Choroid plexus epithelial cell (primary cell): ENCODE results near the gene CHRM4.
A peak's percentile ranks its signal among the peaks of the same experiment; 100 is the strongest.
"Not testable (repeated sequence)": the region's sequence is repeated elsewhere in the genome, so short reads cannot be mapped to it uniquely, and the experiment has no call there.

ENCODE experiments used
- DNase-seq: peaks from one replicate; pipeline ENCODE4 v3.0.0-alpha.2; 2010; ENCODE audit warnings: low read depth
- H3K4me3 ChIP-seq: 2 replicates; pipeline ENCODE4 v1.5.1; 2011; ENCODE audit warnings: low read depth, mild to moderate bottlenecking, control low read depth, low read length, moderate library complexity
- TF ChIP-seq, protein P1 (sequence below): conservative IDR thresholded peaks from 2 replicates; pipeline ENCODE4 v1.5.1; 2011; ENCODE audit warnings: low read depth, mild to moderate bottlenecking, control low read depth, inconsistent platforms, low read length, moderate library complexity

The CHRM4 gene

DNA sequence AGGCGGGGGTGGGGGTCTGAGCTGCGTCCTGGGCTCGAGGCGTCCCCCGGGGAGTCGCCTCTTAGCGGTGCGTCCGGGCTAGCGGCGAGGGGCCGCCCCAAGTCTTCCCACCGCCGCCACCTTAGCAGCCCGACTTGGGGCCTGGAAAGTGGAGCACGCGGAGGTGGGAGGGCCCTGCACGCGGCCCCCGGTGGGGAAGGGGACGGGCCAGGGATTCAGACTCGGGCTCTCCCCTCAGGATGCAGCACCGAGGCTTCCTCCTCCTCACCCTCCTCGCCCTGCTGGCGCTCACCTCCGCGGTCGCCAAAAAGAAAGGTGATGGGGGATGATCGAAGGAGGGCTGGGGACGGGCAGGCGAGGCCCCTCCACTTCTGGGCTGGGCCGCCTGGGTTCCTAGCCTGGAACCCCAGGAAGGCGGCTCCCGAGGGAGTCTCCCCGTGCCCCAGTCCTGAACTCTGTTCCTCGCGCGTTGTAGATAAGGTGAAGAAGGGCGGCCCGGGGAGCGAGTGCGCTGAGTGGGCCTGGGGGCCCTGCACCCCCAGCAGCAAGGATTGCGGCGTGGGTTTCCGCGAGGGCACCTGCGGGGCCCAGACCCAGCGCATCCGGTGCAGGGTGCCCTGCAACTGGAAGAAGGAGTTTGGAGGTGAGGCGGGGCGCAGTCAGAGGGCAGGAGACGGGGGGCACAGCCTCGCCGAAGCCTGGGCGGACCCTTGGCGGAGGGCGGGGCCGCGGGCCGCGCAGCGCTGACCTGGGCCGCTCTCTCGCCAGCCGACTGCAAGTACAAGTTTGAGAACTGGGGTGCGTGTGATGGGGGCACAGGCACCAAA, 9.5 kb downstream of the CHRM4 start:
- H3K4me3 ChIP-seq, result peak overlapping the region; percentile 54
- no peak for DNase-seq
- TF ChIP-seq, protein P1, sequence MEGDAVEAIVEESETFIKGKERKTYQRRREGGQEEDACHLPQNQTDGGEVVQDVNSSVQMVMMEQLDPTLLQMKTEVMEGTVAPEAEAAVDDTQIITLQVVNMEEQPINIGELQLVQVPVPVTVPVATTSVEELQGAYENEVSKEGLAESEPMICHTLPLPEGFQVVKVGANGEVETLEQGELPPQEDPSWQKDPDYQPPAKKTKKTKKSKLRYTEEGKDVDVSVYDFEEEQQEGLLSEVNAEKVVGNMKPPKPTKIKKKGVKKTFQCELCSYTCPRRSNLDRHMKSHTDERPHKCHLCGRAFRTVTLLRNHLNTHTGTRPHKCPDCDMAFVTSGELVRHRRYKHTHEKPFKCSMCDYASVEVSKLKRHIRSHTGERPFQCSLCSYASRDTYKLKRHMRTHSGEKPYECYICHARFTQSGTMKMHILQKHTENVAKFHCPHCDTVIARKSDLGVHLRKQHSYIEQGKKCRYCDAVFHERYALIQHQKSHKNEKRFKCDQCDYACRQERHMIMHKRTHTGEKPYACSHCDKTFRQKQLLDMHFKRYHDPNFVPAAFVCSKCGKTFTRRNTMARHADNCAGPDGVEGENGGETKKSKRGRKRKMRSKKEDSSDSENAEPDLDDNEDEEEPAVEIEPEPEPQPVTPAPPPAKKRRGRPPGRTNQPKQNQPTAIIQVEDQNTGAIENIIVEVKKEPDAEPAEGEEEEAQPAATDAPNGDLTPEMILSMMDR, result no peak

DNA sequence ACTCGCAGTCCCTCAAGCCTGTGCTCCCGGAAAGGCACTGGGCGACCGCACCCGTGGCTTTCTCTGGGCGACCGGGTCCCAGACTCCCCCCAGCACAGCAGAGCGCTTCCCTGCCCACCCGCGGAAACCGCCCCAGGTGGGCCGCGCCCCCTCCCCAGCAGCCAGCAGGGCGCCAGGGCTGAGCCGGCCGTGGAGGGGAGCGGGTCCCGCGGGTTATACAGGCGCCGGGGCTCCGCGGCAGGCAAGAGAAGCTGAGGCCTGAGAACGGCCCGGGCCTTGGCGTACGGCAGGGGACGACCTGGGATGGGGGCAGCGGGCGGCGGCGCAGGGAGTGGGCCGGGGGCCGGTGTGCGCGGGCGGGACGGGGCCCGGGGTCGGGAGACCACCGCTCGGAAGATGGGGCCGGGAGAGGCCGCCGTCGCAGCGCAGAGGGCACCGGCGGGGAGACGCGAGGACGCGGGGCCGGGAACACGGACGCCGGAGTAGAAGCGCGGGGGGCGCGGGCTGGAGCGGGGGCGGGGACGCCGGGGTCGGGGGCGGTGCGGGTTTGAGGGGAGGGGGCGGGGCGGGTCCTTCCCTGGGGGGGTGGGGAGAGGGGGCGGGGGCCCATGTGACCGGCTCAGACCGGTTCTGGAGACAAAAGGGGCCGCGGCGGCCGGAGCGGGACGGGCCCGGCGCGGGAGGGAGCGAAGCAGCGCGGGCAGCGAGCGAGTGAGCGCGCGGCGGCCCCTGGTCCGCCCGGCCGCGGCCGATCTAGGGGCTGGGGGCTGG, 10.3 kb downstream of the CHRM4 start, which contains the start of gene MDK:
TSS of gene MDK (plus strand) at position 622 of the 771 bp plus-strand sequence. CDS start 389 bp downstream, outside the sequence.
- TF ChIP-seq, protein P1, result no peak
- H3K4me3 ChIP-seq, result peak within 1 kb of the TSS; percentile 65
- no peak for DNase-seq

DNA sequence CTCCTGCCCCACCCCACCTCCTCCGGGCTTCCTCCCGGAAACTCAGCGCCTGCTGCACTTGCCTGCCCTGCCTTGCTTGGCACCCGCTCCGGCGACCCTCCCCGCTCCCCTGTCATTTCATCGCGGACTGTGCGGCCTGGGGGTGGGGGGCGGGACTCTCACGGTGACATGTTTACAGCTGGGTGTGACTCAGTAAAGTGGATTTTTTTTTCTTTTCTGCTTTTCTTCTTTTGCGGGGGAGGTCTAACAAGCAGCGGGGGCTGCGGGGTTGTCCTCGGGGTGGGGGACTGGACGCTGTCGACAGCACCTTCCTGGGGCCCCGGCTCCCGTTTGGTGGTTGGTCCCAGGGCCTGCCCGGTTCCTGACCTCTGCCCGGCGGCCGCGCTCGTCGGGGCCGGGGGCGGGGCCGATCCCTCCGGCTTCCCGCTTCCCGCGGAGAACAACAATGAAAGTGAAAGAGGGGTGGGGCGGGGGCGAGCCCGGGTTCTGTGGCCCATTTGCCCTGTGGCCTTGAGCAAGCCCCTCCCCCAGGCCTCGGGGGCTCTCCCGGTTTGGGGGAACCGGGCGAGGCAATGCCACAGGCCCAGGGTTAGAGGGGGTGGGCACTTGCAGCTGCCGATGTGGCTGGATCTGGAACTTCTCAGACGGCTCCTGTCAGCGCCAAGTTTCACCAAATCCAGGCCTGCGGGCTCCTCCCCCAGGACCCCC, 11.1 kb downstream of the CHRM4 start:
- peak overlapping the region; percentile 65 for H3K4me3 ChIP-seq
- DNase-seq, result no peak
- TF ChIP-seq, protein P1, result no peak

DNA sequence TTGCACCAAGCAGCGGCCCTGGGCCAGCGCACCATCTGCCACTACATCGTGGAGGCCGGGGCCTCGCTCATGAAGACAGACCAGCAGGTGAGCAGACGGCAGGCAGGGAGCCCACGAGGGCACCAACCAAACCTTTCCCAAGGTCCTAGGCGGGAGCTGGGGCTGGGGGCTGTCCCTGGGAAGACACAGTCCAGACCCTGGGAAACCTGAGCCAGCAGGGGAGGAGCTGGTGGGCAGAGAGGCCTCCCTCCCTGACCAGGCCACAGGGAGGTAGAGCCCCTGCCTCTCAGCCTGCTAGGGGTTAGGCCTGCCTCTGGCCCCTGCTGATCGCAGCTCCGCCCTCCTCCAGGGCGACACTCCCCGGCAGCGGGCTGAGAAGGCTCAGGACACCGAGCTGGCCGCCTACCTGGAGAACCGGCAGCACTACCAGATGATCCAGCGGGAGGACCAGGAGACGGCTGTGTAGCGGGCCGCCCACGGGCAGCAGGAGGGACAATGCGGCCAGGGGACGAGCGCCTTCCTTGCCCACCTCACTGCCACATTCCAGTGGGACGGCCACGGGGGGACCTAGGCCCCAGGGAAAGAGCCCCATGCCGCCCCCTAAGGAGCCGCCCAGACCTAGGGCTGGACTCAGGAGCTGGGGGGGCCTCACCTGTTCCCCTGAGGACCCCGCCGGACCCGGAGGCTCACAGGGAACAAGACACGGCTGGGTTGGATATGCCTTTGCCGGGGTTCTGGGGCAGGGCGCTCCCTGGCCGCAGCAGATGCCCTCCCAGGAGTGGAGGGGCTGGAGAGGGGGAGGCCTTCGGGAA, 11.9 kb downstream of the CHRM4 start:
- not testable (repeated sequence) for DNase-seq, H3K4me3 ChIP-seq

DNA sequence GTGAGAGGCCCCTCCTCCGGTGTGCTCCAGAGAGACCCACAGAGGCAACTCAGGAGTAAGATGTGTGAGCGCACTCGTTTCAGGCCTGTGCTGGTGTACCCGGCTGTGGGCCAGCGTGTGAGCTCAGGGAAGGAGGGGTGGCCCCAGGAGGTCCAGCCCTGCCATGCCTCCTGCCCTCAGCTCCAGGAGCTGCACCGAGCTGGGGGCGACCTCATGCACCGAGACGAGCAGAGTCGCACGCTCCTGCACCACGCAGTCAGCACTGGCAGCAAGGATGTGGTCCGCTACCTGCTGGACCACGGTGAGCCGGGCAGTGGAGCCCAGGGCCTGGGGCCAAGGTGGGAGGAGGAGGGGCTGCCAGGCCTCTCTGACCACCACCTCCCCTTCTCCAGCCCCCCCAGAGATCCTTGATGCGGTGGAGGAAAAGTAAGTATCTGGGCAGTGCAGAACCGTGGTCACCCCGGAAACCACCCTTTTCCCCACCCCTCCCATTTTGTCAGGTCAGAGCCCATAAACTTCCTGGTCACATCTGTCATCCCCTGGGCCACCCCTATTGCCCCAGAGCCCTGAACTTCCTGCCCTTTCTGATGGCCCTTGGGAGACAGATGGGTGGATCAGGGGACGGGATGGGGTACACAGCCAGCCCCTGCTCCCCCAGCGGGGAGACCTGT, 12.6 kb downstream of the CHRM4 start:
- H3K4me3 ChIP-seq, result no peak overlapping the region
- TF ChIP-seq, protein P1, result no peak
- DNase-seq, result no peak

DNA sequence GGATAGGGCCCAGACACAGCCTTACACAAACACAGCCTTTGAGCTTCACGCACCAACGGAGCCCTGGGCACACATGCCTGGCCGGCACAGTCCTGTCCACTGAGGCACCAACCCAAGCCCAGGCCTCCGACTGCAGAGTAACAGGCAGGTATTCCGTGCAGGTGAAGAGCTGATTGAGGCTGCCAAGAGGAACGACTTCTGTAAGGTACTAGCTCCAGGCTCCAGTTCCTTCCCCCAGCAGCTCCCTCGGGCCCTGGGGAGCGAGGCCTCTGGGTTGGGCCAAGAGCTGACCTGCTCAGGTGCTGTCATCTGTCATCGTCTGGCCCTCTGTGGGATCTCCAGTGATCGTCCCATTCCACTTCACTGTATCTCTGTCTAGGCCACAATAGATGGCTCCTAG, 13.3 kb downstream of the CHRM4 start:
- DNase-seq, result no peak
- H3K4me3 ChIP-seq, result no peak overlapping the region
- TF ChIP-seq, protein P1, result no peak
